ENCODE measurements around the gene UFL1. TPM values are rescaled to one million over a fixed set of nuclear protein-coding genes. Genes with fewer than 3 reads are reported as not detected.

UFL1 gene
- polyA plus RNA-seq, 1 of the 3 experiments (the other 2 are of a cell fraction), result 3.1 TPM

DNA sequence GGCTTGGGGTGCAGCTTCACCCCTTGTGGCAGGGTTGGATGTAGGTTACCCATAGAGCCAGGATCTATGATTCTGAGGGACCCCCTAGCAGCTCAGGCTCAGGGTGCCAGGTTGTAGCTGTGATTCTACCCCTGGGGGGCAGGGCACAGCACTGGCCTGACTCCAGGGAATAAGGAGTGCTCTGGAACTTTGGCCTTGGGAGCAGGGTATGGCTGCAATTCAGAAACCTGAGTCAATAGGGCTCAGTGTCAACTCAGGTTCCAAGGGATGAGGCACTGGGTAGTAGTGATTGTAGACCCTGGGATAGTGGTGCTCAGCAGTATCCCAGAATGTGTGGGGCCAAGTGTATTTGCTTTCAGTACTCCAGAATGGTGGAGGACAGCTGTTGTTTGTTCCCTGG, 49.9 kb downstream of the UFL1 start (continued):
- no peak for TF ChIP-seq RCOR1 (IDR thresholded peaks at IDR 0.05; ENCODE audit: low read length)

DNA sequence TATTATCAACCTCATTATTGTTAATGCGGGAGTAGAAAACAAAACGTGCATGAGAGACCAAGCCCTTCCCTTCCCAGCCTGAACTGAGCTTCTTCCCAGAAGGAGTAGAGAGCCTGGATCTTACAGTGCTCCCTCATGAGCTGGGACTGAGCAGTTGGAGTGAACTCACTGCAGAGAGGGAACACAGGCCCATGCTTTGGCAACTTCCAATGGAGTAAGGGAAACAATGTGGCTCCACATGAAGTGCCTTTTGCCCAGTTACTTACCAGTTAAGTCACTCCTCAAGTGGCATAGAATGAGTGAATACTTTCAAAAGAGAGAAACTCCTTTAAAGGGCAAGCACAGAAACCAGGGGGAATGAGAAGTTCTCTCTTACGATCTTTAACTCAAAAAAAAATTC, 53.8 kb downstream of the UFL1 start:
- ChIA-PET CTCF (no interaction called here), POLR2A (no interaction called here)
- no peaks in the 10 kb centered on the region for H4K20me1 ChIP-seq (ENCODE audit: insufficient read depth)
- H3K27me3 ChIP-seq (ENCODE audit: insufficient read depth), result no peaks in the 10 kb centered on the region
- 64% methylated on average over 3 of the region's 3 CpGs for WGBS (ENCODE audit: low lambda C conversion rate)
- H3K9ac ChIP-seq, result no peak overlapping the region
- H3K4me2 ChIP-seq, result no peak overlapping the region
- no peak for DNase-seq
- H3K36me3 ChIP-seq (replicated peaks in 1 of 2; ENCODE audit: control insufficient read depth in 1 of 2, insufficient read depth in 2 of 2, low read length in 1 of 2), result no peaks in the 10 kb centered on the region
- no peak overlapping the region for H3K4me3 ChIP-seq (ENCODE audit: low read depth in 2 of 2, low read length in 1 of 2)
- TF ChIP-seq RCOR1 (IDR thresholded peaks at IDR 0.05; ENCODE audit: low read length) (no peak), USF1 (IDR thresholded peaks at IDR 0.05; ENCODE audit: borderline replicate concordance, low read depth) (no peak), TEAD4 (IDR thresholded peaks at IDR 0.05; ENCODE audit: borderline replicate concordance, insufficient read depth) (no peak), SIN3A (IDR thresholded peaks at IDR 0.05; ENCODE audit: borderline replicate concordance, low read depth, low read length) (no peak), CTCF (IDR thresholded peaks at IDR 0.05) (no peak), YY1 (IDR thresholded peaks at IDR 0.05; ENCODE audit: low read depth) (no peak), FOXM1 (IDR thresholded peaks at IDR 0.05; ENCODE audit: low read depth) (no peak), FOXJ3 (CRISPR knock-in tag; IDR thresholded peaks at IDR 0.05) (no peak), SMC3 (IDR thresholded peaks at IDR 0.05; ENCODE audit: low read depth, low read length) (no peak), PBX3 (IDR thresholded peaks at IDR 0.05) (no peak), MEF2A (IDR thresholded peaks at IDR 0.05; ENCODE audit: borderline replicate concordance, low read depth) (no peak), FOSL2 (IDR thresholded peaks at IDR 0.05; ENCODE audit: borderline replicate concordance, low read depth) (no peak), RXRA (IDR thresholded peaks at IDR 0.05; ENCODE audit: borderline replicate concordance, low read depth) (no peak), ELF1 (IDR thresholded peaks at IDR 0.05) (no peak), GABPA (IDR thresholded peaks at IDR 0.05; ENCODE audit: low read depth) (no peak), JUND (IDR thresholded peaks at IDR 0.05) (no peak)
- TF ChIP-seq, protein P1, sequence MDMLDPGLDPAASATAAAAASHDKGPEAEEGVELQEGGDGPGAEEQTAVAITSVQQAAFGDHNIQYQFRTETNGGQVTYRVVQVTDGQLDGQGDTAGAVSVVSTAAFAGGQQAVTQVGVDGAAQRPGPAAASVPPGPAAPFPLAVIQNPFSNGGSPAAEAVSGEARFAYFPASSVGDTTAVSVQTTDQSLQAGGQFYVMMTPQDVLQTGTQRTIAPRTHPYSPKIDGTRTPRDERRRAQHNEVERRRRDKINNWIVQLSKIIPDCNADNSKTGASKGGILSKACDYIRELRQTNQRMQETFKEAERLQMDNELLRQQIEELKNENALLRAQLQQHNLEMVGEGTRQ (IDR thresholded peaks at IDR 0.05; ENCODE audit: borderline replicate concordance, low read depth, low read length), result no peak
- no peaks in the 10 kb centered on the region for H3F3A ChIP-seq (replicated peaks; ENCODE audit: insufficient read depth)
- peaks cover under 1% of the 10 kb centered on the region; the same call in 1 of the 2 replicates for H3K9me3 ChIP-seq
- H3K4me1 ChIP-seq (ENCODE audit: control insufficient read depth in 1 of 2, insufficient read depth in 2 of 2, low read depth in 1 of 2, low read length in 1 of 2), result no peaks in the 10 kb centered on the region
- no peaks in the 10 kb centered on the region for H3K9me2 ChIP-seq
- H2AFZ ChIP-seq (ENCODE audit: low read depth), result no peak overlapping the region
- no peak overlapping the region for H3K27ac ChIP-seq (ENCODE audit: low read depth in 2 of 2, low read length in 1 of 2)
- H3K79me2 ChIP-seq (ENCODE audit: insufficient read depth), result no peaks in the 10 kb centered on the region

Measured in SK-N-SH (cell line).